Measurements from ENCODE around the gene BRI3. TPM values are rescaled to one million over a fixed set of nuclear protein-coding genes. Genes with fewer than 3 reads are reported as not detected.

The BRI3 gene
- total RNA-seq, 1 donor from 2014 or later, result 151 TPM

- Mint-ChIP-seq H3K9me3 (no peaks in the 10 kb centered on the region), H3K36me3 (no peaks in the 10 kb centered on the region), H3K4me1 (ENCODE audit: unreplicated experiment) (peaks cover 25% of the 10 kb centered on the region), H3K4me3 (peak overlapping the region; percentile 85), H3K27me3 (no peaks in the 10 kb centered on the region), H3K27ac (peak overlapping the region; percentile 88)
- DNase-seq (ENCODE audit: extremely low spot score, unreplicated experiment), result no peak
- no peak for TF ChIP-seq CTCF (conservative IDR thresholded peaks at IDR 0.05)
Observed at GRCh38 chr7:98285157-98286092, 3.9 kb downstream of the BRI3 start.

GRCh38 chr7:98286093-98286539 lies 4.6 kb downstream of the BRI3 start:
- Mint-ChIP-seq H3K27ac (peak overlapping the region; percentile 82), H3K4me3 (peak overlapping the region; percentile 52), H3K36me3 (no peaks in the 10 kb centered on the region), H3K27me3 (no peaks in the 10 kb centered on the region), H3K4me1 (ENCODE audit: unreplicated experiment) (peaks cover 25% of the 10 kb centered on the region), H3K9me3 (no peaks in the 10 kb centered on the region)
- TF ChIP-seq CTCF (conservative IDR thresholded peaks at IDR 0.05), result no peak
- no peak for DNase-seq (ENCODE audit: extremely low spot score, unreplicated experiment)

GRCh38 chr7:98286701-98287485 lies 5.4 kb downstream of the BRI3 start:
- Mint-ChIP-seq H3K4me3 (peak overlapping the region; percentile 52), H3K4me1 (ENCODE audit: unreplicated experiment) (peaks cover 25% of the 10 kb centered on the region), H3K27ac (peak overlapping the region; percentile 82), H3K36me3 (no peaks in the 10 kb centered on the region), H3K9me3 (no peaks in the 10 kb centered on the region), H3K27me3 (no peaks in the 10 kb centered on the region)
- no peak for TF ChIP-seq CTCF (conservative IDR thresholded peaks at IDR 0.05)
- no peak for DNase-seq (ENCODE audit: extremely low spot score, unreplicated experiment)

GRCh38 chr7:98287486-98287959 lies 6.0 kb downstream of the BRI3 start:
- no peak overlapping the region for H3K27ac Mint-ChIP-seq
- peak overlapping the region; percentile 36 for H3K4me3 Mint-ChIP-seq
- H3K9me3 Mint-ChIP-seq, result no peaks in the 10 kb centered on the region
- TF ChIP-seq CTCF (conservative IDR thresholded peaks at IDR 0.05), result no peak
- H3K4me1 Mint-ChIP-seq (ENCODE audit: unreplicated experiment), result peaks cover 23% of the 10 kb centered on the region
- no peaks in the 10 kb centered on the region for H3K36me3 Mint-ChIP-seq
- no peaks in the 10 kb centered on the region for H3K27me3 Mint-ChIP-seq
- no peak for DNase-seq (ENCODE audit: extremely low spot score, unreplicated experiment)

- Mint-ChIP-seq H3K27me3 (no peaks in the 10 kb centered on the region), H3K4me3 (no peak overlapping the region), H3K27ac (no peak overlapping the region), H3K4me1 (ENCODE audit: unreplicated experiment) (peaks cover 16% of the 10 kb centered on the region), H3K9me3 (no peaks in the 10 kb centered on the region), H3K36me3 (no peaks in the 10 kb centered on the region)
- no peak for TF ChIP-seq CTCF (conservative IDR thresholded peaks at IDR 0.05)
- no peak for DNase-seq (ENCODE audit: extremely low spot score, unreplicated experiment)
Observed at GRCh38 chr7:98288064-98288823, 6.8 kb downstream of the BRI3 start.

All from type B pancreatic cell (in vitro differentiated cells).